ENCODE results near the gene TUBB2B.
"Not testable (repeated sequence)": the region's sequence is repeated elsewhere in the genome, so short reads cannot be mapped to it uniquely, and the experiment has no call there.

TUBB2B gene

GRCh38 chr6:3249821-3250220 is 22.4 kb upstream of the TUBB2B start:
- FAIRE-seq (no peak), DNase-seq (ENCODE audit: insufficient read length, low spot score) (no peak)
- TF ChIP-seq SPI1 (IDR thresholded peaks at IDR 0.05; ENCODE audit: low read depth, low read length) (no peak), PAX5 (IDR thresholded peaks at IDR 0.05; ENCODE audit: insufficient read depth, low read length, severe bottlenecking) (no peak), POLR2AphosphoS5 (IDR thresholded peaks at IDR 0.05; ENCODE audit: low read depth, low read length) (no peak), POU2F2 (IDR thresholded peaks at IDR 0.05; ENCODE audit: low read depth, low read length) (no peak), TAF1 (IDR thresholded peaks at IDR 0.05; ENCODE audit: low read depth, low read length) (no peak), POLR2A (IDR thresholded peaks at IDR 0.05; ENCODE audit: low read depth, low read length) (no peak)

- no peak for DNase-seq (ENCODE audit: insufficient read length, low spot score)
- no peak for FAIRE-seq
- TF ChIP-seq POLR2AphosphoS5 (IDR thresholded peaks at IDR 0.05; ENCODE audit: low read depth, low read length) (no peak), PAX5 (IDR thresholded peaks at IDR 0.05; ENCODE audit: insufficient read depth, low read length, severe bottlenecking) (no peak), TAF1 (IDR thresholded peaks at IDR 0.05; ENCODE audit: low read depth, low read length) (no peak), SPI1 (IDR thresholded peaks at IDR 0.05; ENCODE audit: low read depth, low read length) (no peak), POLR2A (IDR thresholded peaks at IDR 0.05; ENCODE audit: low read depth, low read length) (no peak), POU2F2 (IDR thresholded peaks at IDR 0.05; ENCODE audit: low read depth, low read length) (no peak)
Measured at GRCh38 chr6:3247255-3248146, 20.0 kb upstream of the TUBB2B start.

DNA sequence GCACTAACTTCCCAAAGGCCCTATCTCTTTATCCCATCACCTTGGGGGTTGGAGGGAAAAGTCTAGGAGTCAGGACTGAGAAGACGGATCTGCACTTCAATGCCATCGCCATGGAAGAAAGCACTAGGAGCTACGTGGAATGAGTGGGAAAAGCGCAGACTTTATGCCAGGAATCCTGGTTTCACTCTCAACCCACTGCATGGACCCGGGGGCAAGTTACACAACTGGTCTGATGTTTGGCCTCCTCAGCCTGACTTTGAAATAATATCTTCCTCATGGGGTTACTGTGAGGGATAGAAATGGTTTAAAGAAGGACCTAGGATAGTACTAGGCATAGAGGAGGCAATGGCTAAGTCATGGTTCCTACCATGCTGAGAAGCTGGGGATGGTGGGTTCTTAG is 17.8 kb upstream of the TUBB2B start:
- DNase-seq (ENCODE audit: insufficient read length, low spot score) (no peak), FAIRE-seq (no peak)
- no peak for TF ChIP-seq TAF1 (IDR thresholded peaks at IDR 0.05; ENCODE audit: low read depth, low read length)
- no peak for TF ChIP-seq SPI1 (IDR thresholded peaks at IDR 0.05; ENCODE audit: low read depth, low read length)
- no peak for TF ChIP-seq POU2F2 (IDR thresholded peaks at IDR 0.05; ENCODE audit: low read depth, low read length)
- TF ChIP-seq POLR2A (IDR thresholded peaks at IDR 0.05; ENCODE audit: low read depth, low read length), result no peak

GRCh38 chr6:3244832-3245161 is 17.3 kb upstream of the TUBB2B start:
- DNase-seq (ENCODE audit: insufficient read length, low spot score); FAIRE-seq: not testable (repeated sequence)

DNA sequence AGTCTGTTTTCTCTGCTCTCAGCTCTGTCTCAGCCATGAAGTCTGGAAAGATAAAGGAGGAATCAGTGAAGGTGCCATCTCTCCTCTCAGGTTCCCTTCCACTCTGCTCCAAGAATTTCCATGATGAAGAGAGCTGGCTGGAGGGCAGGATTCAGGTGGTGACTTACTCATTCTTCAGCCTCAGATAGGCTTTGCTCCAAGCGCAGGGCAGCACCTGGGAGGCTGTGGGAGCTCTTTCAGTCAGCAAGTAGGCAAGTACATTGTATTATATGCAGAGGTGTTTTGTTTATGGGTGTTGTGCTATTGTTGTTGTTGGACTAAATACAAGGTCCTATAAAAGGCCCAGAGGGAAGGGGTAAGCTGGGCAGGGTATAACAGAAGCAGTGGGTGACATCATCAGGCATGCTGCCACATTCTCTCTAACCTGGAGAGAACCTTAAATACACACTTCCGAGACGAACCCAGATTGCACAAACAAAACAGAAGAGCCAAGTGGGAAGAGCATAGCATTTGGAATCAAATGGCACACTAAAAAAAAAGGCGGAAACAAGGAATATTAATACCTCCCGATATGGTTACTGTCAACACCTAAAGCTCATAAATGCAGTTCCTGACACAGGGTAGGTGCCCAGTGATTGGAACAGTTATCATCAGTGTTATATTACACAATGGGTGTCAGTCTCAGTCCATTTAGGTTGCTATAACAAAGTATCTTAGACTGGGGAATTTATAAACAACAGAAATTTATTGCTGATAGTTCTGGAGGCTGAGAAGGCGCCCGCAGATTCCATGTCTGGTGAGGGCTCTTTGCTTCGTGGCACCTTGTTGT is 16.8 kb upstream of the TUBB2B start:
- no peak for FAIRE-seq

DNA sequence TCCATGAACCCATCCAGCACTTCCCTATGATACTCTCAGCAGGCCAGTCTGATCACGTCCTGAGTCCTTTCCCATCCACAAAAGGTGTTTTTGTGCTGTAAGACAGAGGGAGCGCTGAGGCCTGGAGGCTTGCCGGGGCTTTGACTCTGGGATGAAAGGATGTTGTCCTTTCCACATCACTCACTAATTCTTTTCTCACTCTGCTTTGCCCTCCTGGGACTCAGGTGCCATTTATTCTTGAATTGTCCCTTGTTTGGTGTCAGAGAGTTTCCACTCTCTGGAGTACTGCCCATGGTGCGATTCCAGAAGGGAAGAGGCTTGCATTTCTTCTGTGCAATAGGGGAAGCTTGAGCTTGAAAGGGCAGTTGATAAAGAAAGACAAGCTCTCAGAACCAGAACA is 15.3 kb upstream of the TUBB2B start:
- no peak for DNase-seq (ENCODE audit: insufficient read length, low spot score)
- TF ChIP-seq PAX5 (IDR thresholded peaks at IDR 0.05; ENCODE audit: insufficient read depth, low read length, severe bottlenecking) (no peak), POU2F2 (IDR thresholded peaks at IDR 0.05; ENCODE audit: low read depth, low read length) (no peak), SPI1 (IDR thresholded peaks at IDR 0.05; ENCODE audit: low read depth, low read length) (no peak), POLR2A (IDR thresholded peaks at IDR 0.05; ENCODE audit: low read depth, low read length) (no peak), TAF1 (IDR thresholded peaks at IDR 0.05; ENCODE audit: low read depth, low read length) (no peak), POLR2AphosphoS5 (IDR thresholded peaks at IDR 0.05; ENCODE audit: low read depth, low read length) (no peak)
- FAIRE-seq, result no peak

More for the DNA sequence above, 16.8 kb upstream of the TUBB2B start:
- TF ChIP-seq POU2F2 (IDR thresholded peaks at IDR 0.05; ENCODE audit: low read depth, low read length), result no peak
- no peak for TF ChIP-seq POLR2A (IDR thresholded peaks at IDR 0.05; ENCODE audit: low read depth, low read length)
- no peak for TF ChIP-seq POLR2AphosphoS5 (IDR thresholded peaks at IDR 0.05; ENCODE audit: low read depth, low read length)
- TF ChIP-seq TAF1 (IDR thresholded peaks at IDR 0.05; ENCODE audit: low read depth, low read length), result no peak
- TF ChIP-seq PAX5 (IDR thresholded peaks at IDR 0.05; ENCODE audit: insufficient read depth, low read length, severe bottlenecking), result no peak
- TF ChIP-seq SPI1 (IDR thresholded peaks at IDR 0.05; ENCODE audit: low read depth, low read length), result no peak
- no peak for DNase-seq (ENCODE audit: insufficient read length, low spot score)

- not testable (repeated sequence) for DNase-seq (ENCODE audit: insufficient read length, low spot score); FAIRE-seq
Measured at GRCh38 chr6:3241745-3242144, 14.3 kb upstream of the TUBB2B start.

- DNase-seq (ENCODE audit: insufficient read length, low spot score), result no peak
- TF ChIP-seq TAF1 (IDR thresholded peaks at IDR 0.05; ENCODE audit: low read depth, low read length) (no peak), POU2F2 (IDR thresholded peaks at IDR 0.05; ENCODE audit: low read depth, low read length) (no peak), PAX5 (IDR thresholded peaks at IDR 0.05; ENCODE audit: insufficient read depth, low read length, severe bottlenecking) (no peak), POLR2A (IDR thresholded peaks at IDR 0.05; ENCODE audit: low read depth, low read length) (no peak), SPI1 (IDR thresholded peaks at IDR 0.05; ENCODE audit: low read depth, low read length) (no peak), POLR2AphosphoS5 (IDR thresholded peaks at IDR 0.05; ENCODE audit: low read depth, low read length) (no peak)
- no peak for FAIRE-seq
Measured at GRCh38 chr6:3240595-3240994, 13.1 kb upstream of the TUBB2B start.

- DNase-seq (ENCODE audit: insufficient read length, low spot score), result no peak
- FAIRE-seq, result no peak
- TF ChIP-seq TAF1 (IDR thresholded peaks at IDR 0.05; ENCODE audit: low read depth, low read length), result no peak
- no peak for TF ChIP-seq SPI1 (IDR thresholded peaks at IDR 0.05; ENCODE audit: low read depth, low read length)
- TF ChIP-seq PAX5 (IDR thresholded peaks at IDR 0.05; ENCODE audit: insufficient read depth, low read length, severe bottlenecking), result no peak
- no peak for TF ChIP-seq POLR2AphosphoS5 (IDR thresholded peaks at IDR 0.05; ENCODE audit: low read depth, low read length)
- TF ChIP-seq POU2F2 (IDR thresholded peaks at IDR 0.05; ENCODE audit: low read depth, low read length), result no peak
- no peak for TF ChIP-seq POLR2A (IDR thresholded peaks at IDR 0.05; ENCODE audit: low read depth, low read length)
Measured at GRCh38 chr6:3239110-3239830, 11.8 kb upstream of the TUBB2B start.
